GM12878 (cell line): ENCODE data around the gene AMPH. TPM values are rescaled to one million over a fixed set of nuclear protein-coding genes. Genes with fewer than 3 reads are reported as not detected.

Source experiments
- ATAC-seq: fragments of 200-7000 bp; cut with Tn5 transposase; 3 replicates; pipeline ENCODE4 v1.9.1; 2020; ENCODE audit warnings: mild to moderate bottlenecking, moderate library complexity
- BruUV-seq: library from RNA; stranded (reverse); fragments of 400-500 nt; replicated peaks from 2 replicates; lab custom pipeline; 2021; lab: Mats Ljungman, UMichigan
- CTCF ChIA-PET: fragments of 300-600 bp; sonication (Branson Sonifier 250); formaldehyde crosslinking; extraction: SDS; loops from one replicate; lab custom pipeline; 2021; ENCODE audit warnings: inconsistent platforms; lab: Yijun Ruan, JAX
- POLR2A ChIA-PET: fragments of 350-600 bp; formaldehyde crosslinking; extraction: SDS; loops from one replicate; lab custom pipeline; 2021; ENCODE audit warnings: inconsistent platforms; lab: Charles Lee
- RAD21 ChIA-PET: fragments of 300-600 bp; sonication (Branson Sonifier 250); formaldehyde crosslinking; loops from one replicate; lab custom pipeline; 2023; ENCODE audit warnings: antibody characterized with exemption; ENCODE audit not compliant: unreplicated experiment; lab: Charles Lee
- SMC1A ChIA-PET: fragments of 300-600 bp; sonication (Branson Sonifier 250); formaldehyde crosslinking; loops from one replicate; lab custom pipeline; 2023; ENCODE audit not compliant: unreplicated experiment, uncharacterized antibody; lab: Charles Lee
- DNase-seq: peaks from one replicate; pipeline ENCODE4 v3.0.0-alpha.2; 2011; ENCODE audit warnings: low read depth, low spot score
- FAIRE-seq: peaks from 3 replicates; lab custom pipeline; 2011; peaks lifted over from hg19 to GRCh38; lab: Jason Lieb, UNC
- H2AFZ ChIP-seq: 2 replicates; pipeline ENCODE4 v1.6.0; 2011; ENCODE audit warnings: low read depth, low read length, control low read depth; ENCODE audit not compliant: control insufficient read depth
- H3K27ac ChIP-seq: 2 replicates; pipeline ENCODE4 v1.5.1; 2011; ENCODE audit warnings: control low read depth; ENCODE audit not compliant: control insufficient read depth, insufficient read depth
- H3K27me3 ChIP-seq, 2 experiments: replicated peaks in 1 of 2; 2 replicates each; pipeline versions ENCODE4 v1.6.0 to v1.6.1; 2011; ENCODE audit warnings: low read length in 1 of 2; ENCODE audit not compliant: control insufficient read depth in 2 of 2, insufficient read depth in 2 of 2
- H3K36me3 ChIP-seq, 2 experiments: 2 replicates each; pipeline ENCODE4 v1.5.1; 2011; ENCODE audit warnings: low read length in 1 of 2; ENCODE audit not compliant: control insufficient read depth in 2 of 2, insufficient read depth in 2 of 2
- H3K4me1 ChIP-seq: 2 replicates; pipeline ENCODE4 v1.6.1; 2011; ENCODE audit warnings: mild to moderate bottlenecking, low read length, moderate library complexity, mixed read lengths; ENCODE audit not compliant: control insufficient read depth, insufficient read depth
- H3K4me2 ChIP-seq: 2 replicates; pipeline ENCODE4 v1.6.0; 2011; ENCODE audit warnings: control low read depth; ENCODE audit not compliant: control insufficient read depth, insufficient read depth
- H3K4me3 ChIP-seq: fragments of 200-600 bp; sonication (generic); 2 replicates; pipeline ENCODE4 v1.5.1; 2016
- H3K79me2 ChIP-seq: 2 replicates; pipeline ENCODE4 v1.6.0; 2011; ENCODE audit warnings: low read length; ENCODE audit not compliant: control insufficient read depth, insufficient read depth
- H3K9ac ChIP-seq: 2 replicates; pipeline ENCODE4 v1.8.0; 2011; ENCODE audit warnings: low read length, control low read depth, mixed read lengths; ENCODE audit not compliant: control insufficient read depth, insufficient read depth
- H3K9me3 ChIP-seq: replicated peaks from 3 replicates; pipeline ENCODE4 v1.5.1; 2011; ENCODE audit warnings: mild to moderate bottlenecking, low read length; ENCODE audit not compliant: control insufficient read depth, insufficient read depth
- H4K20me1 ChIP-seq: 2 replicates; pipeline ENCODE4 v1.6.0; 2011; ENCODE audit not compliant: control insufficient read depth, insufficient read depth
- BACH1 ChIP-seq: fragments of 450-650 bp; IDR thresholded peaks from 2 replicates; pipeline ENCODE4 v1.6.1; 2017; ENCODE audit warnings: mild to moderate bottlenecking, borderline replicate concordance
- CHD1 ChIP-seq: IDR thresholded peaks from 2 replicates; pipeline ENCODE4 v1.6.1; 2012; ENCODE audit warnings: low read depth, low read length, improper control_type of control experiment
- EGR1 ChIP-seq, 2 experiments: IDR thresholded peaks; 1 replicate in 1 of 2; 2 replicates in 1 of 2; pipeline ENCODE4 v1.6.1; 2011 to 2012; ENCODE audit warnings: low read depth in 2 of 2, low read length in 2 of 2, borderline replicate concordance in 1 of 2, mild to moderate bottlenecking in 1 of 2, moderate library complexity in 1 of 2
- EP300 ChIP-seq, 2 experiments: fragments of 150-350 bp in 1 of 2; IDR thresholded peaks; 2 replicates each; pipeline ENCODE4 v1.6.1; 2011 to 2012; ENCODE audit warnings: low read depth in 2 of 2, low read length in 2 of 2, borderline replicate concordance in 1 of 2, improper control_type of control experiment in 1 of 2, inconsistent platforms in 1 of 2; ENCODE audit not compliant: control insufficient read depth in 1 of 2
- ETV6 ChIP-seq, 2 experiments: fragments of 450-650 bp in 1 of 2; IDR thresholded peaks in 1 of 2; conservative IDR thresholded peaks in 1 of 2; 2 replicates each; pipeline ENCODE4 v1.6.1; 2014; ENCODE audit warnings: antibody characterized with exemption in 1 of 2, borderline replicate concordance in 1 of 2, low read depth in 1 of 2, mild to moderate bottlenecking in 1 of 2, moderate library complexity in 1 of 2
- FOXM1 ChIP-seq: IDR thresholded peaks from 2 replicates; pipeline ENCODE4 v1.6.1; 2012; ENCODE audit warnings: low read depth, mild to moderate bottlenecking, inconsistent platforms, low read length, moderate library complexity
- GABPA ChIP-seq: IDR thresholded peaks from 2 replicates; pipeline ENCODE4 v1.6.1; 2014; ENCODE audit warnings: antibody characterized with exemption, low read depth, mild to moderate bottlenecking, inconsistent platforms
- IRF4 ChIP-seq: IDR thresholded peaks from 2 replicates; pipeline ENCODE4 v1.6.1; 2011; ENCODE audit warnings: low read depth, low read length
- NR2F1 ChIP-seq: fragments of 450-650 bp; conservative IDR thresholded peaks from 2 replicates; pipeline ENCODE4 v1.6.1; 2017; ENCODE audit warnings: mild to moderate bottlenecking
- NRF1 ChIP-seq: conservative IDR thresholded peaks from 2 replicates; pipeline ENCODE4 v1.6.1; 2011; ENCODE audit warnings: mild to moderate bottlenecking, low read depth, low read length, improper control_type of control experiment
- PAX5 ChIP-seq: IDR thresholded peaks from 2 replicates; pipeline ENCODE4 v1.6.1; 2011; ENCODE audit warnings: low read depth, low read length, borderline replicate concordance
- POU2F2 ChIP-seq: IDR thresholded peaks from 3 replicates; pipeline ENCODE4 v1.6.1; 2011; ENCODE audit warnings: low read depth, mild to moderate bottlenecking, low read length, borderline replicate concordance
- RELA ChIP-seq: fragments of 450-650 bp; IDR thresholded peaks from 2 replicates; pipeline ENCODE4 v1.8.0; 2014; ENCODE audit warnings: borderline replicate concordance; ENCODE audit not compliant: partially characterized antibody
- SMC3 ChIP-seq: IDR thresholded peaks from 2 replicates; pipeline ENCODE4 v1.6.1; 2011; ENCODE audit warnings: low read length, improper control_type of control experiment, borderline replicate concordance
- SREBF2 ChIP-seq: IDR thresholded peaks from 2 replicates; pipeline ENCODE4 v1.6.1; 2012; ENCODE audit warnings: mild to moderate bottlenecking, low read length
- SRF ChIP-seq, 2 experiments: IDR thresholded peaks; 2 replicates each; pipeline ENCODE4 v1.6.1; 2011; ENCODE audit warnings: low read depth in 2 of 2, low read length in 2 of 2, mild to moderate bottlenecking in 1 of 2, moderate library complexity in 1 of 2
- TARDBP ChIP-seq: IDR thresholded peaks from 2 replicates; pipeline ENCODE4 v1.6.1; 2016; ENCODE audit warnings: borderline replicate concordance
- ZBED1 ChIP-seq: IDR thresholded peaks from 2 replicates; pipeline ENCODE4 v1.6.1; 2016; ENCODE audit warnings: borderline replicate concordance
- ZNF217 ChIP-seq: fragments of 450-650 bp; IDR thresholded peaks from 2 replicates; pipeline ENCODE4 v1.6.1; 2017; ENCODE audit warnings: antibody characterized with exemption, mild to moderate bottlenecking
- ZNF274 ChIP-seq: IDR thresholded peaks from one replicate; pipeline ENCODE4 v1.8.0; 2011; ENCODE audit not compliant: insufficient read length, insufficient read depth
- WGBS: methylation state at CpG from one replicate; pipeline ENCODE4 v1.1.6; 2016; ENCODE audit warnings: low lambda C conversion rate; ENCODE audit not compliant: insufficient replicate concordance, insufficient coverage; ENCODE audit errors: missing lambda C conversion rate; 5-methylcytosine and 5-hydroxymethylcytosine counted together
- in situ Hi-C: fragments of 300-500 bp; cut with MboI; formaldehyde crosslinking; loops from 9 replicates; pipeline ENCODE4 v1.14.3; 2018; ENCODE audit warnings: mixed read lengths
- intact Hi-C: fragments of 100-400 bp; cut with micrococcal nuclease; formaldehyde crosslinking; loops from one replicate; pipeline ENCODE4 v1.14.2; 2022; ENCODE audit not compliant: unreplicated experiment
- polyA plus RNA-seq, 11 experiments: library from polyadenylated mRNA; depleted of rRNA in 4 of 11; unstranded in 6 of 11; stranded (reverse) in 5 of 11; fragments of >200 nt; fragmentation: Nextera tagmentation in 4 of 11; fragmentation: Illumina TruSeq in 1 of 11; extraction: Ambion mirVana in 4 of 11; extraction: Trizol in 1 of 11; gene quantifications; 1 replicate in 1 of 11; 2 replicates in 10 of 11; pipeline versions ENCODE4 v1.2.1 to v1.2.3, GENCODE V29; 2011 to 2016; ENCODE audit warnings: inconsistent platforms in 2 of 11, missing spikeins in 2 of 11, low read depth in 1 of 11
- total RNA-seq, 4 experiments: library from RNA; depleted of rRNA in 3 of 4; stranded (reverse); fragments of >200 nt in 3 of 4; fragmentation: Illumina TruSeq in 1 of 4; extraction: Trizol in 1 of 4; gene quantifications; 2 replicates each; pipeline versions ENCODE4 v1.2.1 to v1.2.3, GENCODE V29; 2013 to 2021
- TF ChIP-seq, protein P1 (sequence below): fragments of 450-650 bp; formaldehyde crosslinking; IDR thresholded peaks from 2 replicates; pipeline ENCODE4 v1.4.0; 2020; ENCODE audit warnings: mild to moderate bottlenecking, moderate library complexity
- TF ChIP-seq, protein P2 (sequence below): IDR thresholded peaks from 2 replicates; pipeline ENCODE4 v1.6.1; 2011; ENCODE audit warnings: mild to moderate bottlenecking, low read depth, low read length, moderate library complexity; ENCODE audit not compliant: insufficient replicate concordance

AMPH gene
- total and polyA plus RNA-seq, 10 of the 15 experiments (the other 5 are each of a cell fraction or from before 2014, with no cell fraction given), result 0.03 to 0.24 (median 0.08) TPM; not detected in 2

DNA sequence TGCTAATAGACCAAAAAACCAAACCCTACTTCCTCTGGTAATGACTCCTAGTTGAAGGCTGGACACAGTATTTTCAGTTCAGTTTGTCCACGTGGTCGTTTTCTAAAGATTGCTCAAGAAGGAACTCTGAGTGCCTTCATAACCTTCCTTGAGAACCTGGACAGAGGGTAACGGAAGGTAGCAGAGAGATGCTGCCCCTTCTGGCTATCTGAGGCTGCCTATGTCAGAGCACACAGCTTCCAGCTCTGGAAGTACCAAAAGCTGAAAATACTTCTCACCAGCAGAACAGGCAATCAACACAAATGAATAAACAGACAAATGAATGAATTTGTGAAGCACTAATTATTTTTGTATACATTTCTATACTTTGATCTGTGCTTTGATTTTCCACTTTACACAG, 85.2 kb downstream of the AMPH start (continued):
- TF ChIP-seq, protein P1, sequence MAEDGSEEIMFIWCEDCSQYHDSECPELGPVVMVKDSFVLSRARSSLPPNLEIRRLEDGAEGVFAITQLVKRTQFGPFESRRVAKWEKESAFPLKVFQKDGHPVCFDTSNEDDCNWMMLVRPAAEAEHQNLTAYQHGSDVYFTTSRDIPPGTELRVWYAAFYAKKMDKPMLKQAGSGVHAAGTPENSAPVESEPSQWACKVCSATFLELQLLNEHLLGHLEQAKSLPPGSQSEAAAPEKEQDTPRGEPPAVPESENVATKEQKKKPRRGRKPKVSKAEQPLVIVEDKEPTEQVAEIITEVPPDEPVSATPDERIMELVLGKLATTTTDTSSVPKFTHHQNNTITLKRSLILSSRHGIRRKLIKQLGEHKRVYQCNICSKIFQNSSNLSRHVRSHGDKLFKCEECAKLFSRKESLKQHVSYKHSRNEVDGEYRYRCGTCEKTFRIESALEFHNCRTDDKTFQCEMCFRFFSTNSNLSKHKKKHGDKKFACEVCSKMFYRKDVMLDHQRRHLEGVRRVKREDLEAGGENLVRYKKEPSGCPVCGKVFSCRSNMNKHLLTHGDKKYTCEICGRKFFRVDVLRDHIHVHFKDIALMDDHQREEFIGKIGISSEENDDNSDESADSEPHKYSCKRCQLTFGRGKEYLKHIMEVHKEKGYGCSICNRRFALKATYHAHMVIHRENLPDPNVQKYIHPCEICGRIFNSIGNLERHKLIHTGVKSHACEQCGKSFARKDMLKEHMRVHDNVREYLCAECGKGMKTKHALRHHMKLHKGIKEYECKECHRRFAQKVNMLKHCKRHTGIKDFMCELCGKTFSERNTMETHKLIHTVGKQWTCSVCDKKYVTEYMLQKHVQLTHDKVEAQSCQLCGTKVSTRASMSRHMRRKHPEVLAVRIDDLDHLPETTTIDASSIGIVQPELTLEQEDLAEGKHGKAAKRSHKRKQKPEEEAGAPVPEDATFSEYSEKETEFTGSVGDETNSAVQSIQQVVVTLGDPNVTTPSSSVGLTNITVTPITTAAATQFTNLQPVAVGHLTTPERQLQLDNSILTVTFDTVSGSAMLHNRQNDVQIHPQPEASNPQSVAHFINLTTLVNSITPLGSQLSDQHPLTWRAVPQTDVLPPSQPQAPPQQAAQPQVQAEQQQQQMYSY (CRISPR knock-in tag), result no peak
- TF ChIP-seq NRF1, result no peak
- no peak for TF ChIP-seq PAX5
- no peak for TF ChIP-seq ZNF274
- TF ChIP-seq FOXM1, result no peak
- no peak for TF ChIP-seq SREBF2
- TF ChIP-seq NR2F1, result no peak
- TF ChIP-seq ZNF217, result no peak
- no peak for TF ChIP-seq GABPA

DNA sequence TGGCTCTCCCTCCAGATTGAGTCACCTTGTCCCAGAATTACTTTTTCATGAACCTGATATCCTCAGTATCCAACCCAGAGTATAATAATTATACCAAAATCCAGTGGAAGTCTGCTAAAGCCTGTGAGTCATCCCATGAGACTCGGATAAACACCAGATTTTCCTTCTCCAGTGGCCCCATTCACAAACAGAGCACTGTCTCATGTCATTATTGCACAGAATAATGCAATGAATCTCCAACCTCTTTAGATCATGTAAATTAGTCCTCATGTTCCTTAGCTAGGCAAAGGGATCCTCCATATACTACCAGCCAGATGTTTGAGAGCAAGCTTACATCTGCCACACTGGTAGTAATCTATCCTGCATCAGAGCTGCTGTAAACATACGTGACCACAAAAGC, 89.0 kb downstream of the AMPH start:
- no peak overlapping the region for H2AFZ ChIP-seq
- DNase-seq (no peak), FAIRE-seq (no peak), ATAC-seq (no peak)
- H3K4me3 ChIP-seq, result no peak overlapping the region
- CTCF ChIA-PET, result no interaction called here
- SMC1A ChIA-PET, result no interaction called here
- no peak overlapping the region for H3K27ac ChIP-seq
- H3K4me1 ChIP-seq, result no peaks in the 10 kb centered on the region
- 31% methylated on average over 2 of the region's 2 CpGs for WGBS
- H3K79me2 ChIP-seq, result no peaks in the 10 kb centered on the region
- in situ Hi-C loops (no loop called here), intact Hi-C loops (no loop called here)
- H4K20me1 ChIP-seq, result no peaks in the 10 kb centered on the region
- no peaks in the 10 kb centered on the region for H3K9me3 ChIP-seq
- no peak overlapping the region for H3K4me2 ChIP-seq
- POLR2A ChIA-PET, result interaction anchor here (0.7 kb wide), 1 partner anchor 1549 kb away, joined by 4 read pairs; no protein-coding TSS in a partner anchor
- H3K36me3 ChIP-seq, result no peaks in the 10 kb centered on the region
- no TSS peak for BruUV-seq
- no peaks in the 10 kb centered on the region for H3K27me3 ChIP-seq
- no peak overlapping the region for H3K9ac ChIP-seq
- RAD21 ChIA-PET, result no interaction called here
- TF ChIP-seq ZBED1 (no peak), CHD1 (no peak), SMC3 (no peak), EGR1 (IDR thresholded peaks at IDR 0.05; ENCODE audit: borderline replicate concordance in 1 of 2, low read depth in 2 of 2, low read length in 2 of 2) (no peak), IRF4 (no peak), SRF (IDR thresholded peaks at IDR 0.05; ENCODE audit: low read depth in 2 of 2, low read length in 2 of 2) (no peak), RELA (no peak), POU2F2 (no peak), TARDBP (no peak), ETV6 (conservative IDR thresholded peaks at IDR 0.05 in 1 of 2, IDR thresholded peaks at IDR 0.05 in 1 of 2; ENCODE audit: borderline replicate concordance in 1 of 2, low read depth in 1 of 2) (no peak), EP300 (IDR thresholded peaks at IDR 0.05; ENCODE audit: borderline replicate concordance in 1 of 2, control insufficient read depth in 1 of 2, low read depth in 2 of 2, low read length in 2 of 2) (no peak), BACH1 (no peak)
- TF ChIP-seq, protein P2, sequence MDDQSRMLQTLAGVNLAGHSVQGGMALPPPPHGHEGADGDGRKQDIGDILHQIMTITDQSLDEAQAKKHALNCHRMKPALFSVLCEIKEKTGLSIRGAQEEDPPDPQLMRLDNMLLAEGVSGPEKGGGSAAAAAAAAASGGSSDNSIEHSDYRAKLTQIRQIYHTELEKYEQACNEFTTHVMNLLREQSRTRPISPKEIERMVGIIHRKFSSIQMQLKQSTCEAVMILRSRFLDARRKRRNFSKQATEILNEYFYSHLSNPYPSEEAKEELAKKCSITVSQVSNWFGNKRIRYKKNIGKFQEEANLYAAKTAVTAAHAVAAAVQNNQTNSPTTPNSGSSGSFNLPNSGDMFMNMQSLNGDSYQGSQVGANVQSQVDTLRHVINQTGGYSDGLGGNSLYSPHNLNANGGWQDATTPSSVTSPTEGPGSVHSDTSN, result no peak
